GM19035 (cell line): ENCODE results near the gene FAM174B.
"Not testable (repeated sequence)": the region's sequence is repeated elsewhere in the genome, so short reads cannot be mapped to it uniquely, and the experiment has no call there.

Source experiments
- ATAC-seq: cut with Tn5 transposase; IDR thresholded peaks from one replicate; pipeline ENCODE4 v1.9.1; 2021; ENCODE audit not compliant: unreplicated experiment

The FAM174B gene

GRCh38 chr15:92619145-92620101, 36.2 kb downstream of the FAM174B start:
- no peak for ATAC-seq

- ATAC-seq = no peak
Observed at GRCh38 chr15:92617549-92618520, 37.7 kb downstream of the FAM174B start.

- ATAC-seq = no peak
Observed at GRCh38 chr15:92616621-92617548, 38.7 kb downstream of the FAM174B start.

- no peak for ATAC-seq
Observed at GRCh38 chr15:92614791-92615785, 40.5 kb downstream of the FAM174B start.

GRCh38 chr15:92614301-92614700, 41.3 kb downstream of the FAM174B start:
- ATAC-seq = no peak

GRCh38 chr15:92613841-92614240, 41.7 kb downstream of the FAM174B start:
- no peak for ATAC-seq

GRCh38 chr15:92612891-92613290, 42.7 kb downstream of the FAM174B start:
- ATAC-seq = no peak

- no peak for ATAC-seq
Observed at GRCh38 chr15:92611995-92612745, 43.4 kb downstream of the FAM174B start.

GRCh38 chr15:92611150-92611549, 44.4 kb downstream of the FAM174B start:
- no peak for ATAC-seq

GRCh38 chr15:92610101-92610520, 45.5 kb downstream of the FAM174B start:
- ATAC-seq = no peak

GRCh38 chr15:92608866-92609700, 46.5 kb downstream of the FAM174B start:
- no peak for ATAC-seq

GRCh38 chr15:92606836-92607150, 48.8 kb downstream of the FAM174B start:
- not testable (repeated sequence) for ATAC-seq

GRCh38 chr15:92606126-92606835, 49.3 kb downstream of the FAM174B start:
- ATAC-seq = no peak

- ATAC-seq = no peak
Observed at GRCh38 chr15:92605225-92605944, 50.2 kb downstream of the FAM174B start.

GRCh38 chr15:92603743-92604470, 51.7 kb downstream of the FAM174B start:
- no peak for ATAC-seq

- ATAC-seq = no peak
Observed at GRCh38 chr15:92603278-92603677, 52.3 kb downstream of the FAM174B start.
